ENCODE measurements around the gene WDR5. TPM values are rescaled to one million over a fixed set of nuclear protein-coding genes. Genes with fewer than 3 reads are reported as not detected.

Gene WDR5
- total and polyA plus RNA-seq, 2 donors (not counting 1 experiment from before 2014, with no cell fraction given): 15.5 to 26.0 TPM

DNA sequence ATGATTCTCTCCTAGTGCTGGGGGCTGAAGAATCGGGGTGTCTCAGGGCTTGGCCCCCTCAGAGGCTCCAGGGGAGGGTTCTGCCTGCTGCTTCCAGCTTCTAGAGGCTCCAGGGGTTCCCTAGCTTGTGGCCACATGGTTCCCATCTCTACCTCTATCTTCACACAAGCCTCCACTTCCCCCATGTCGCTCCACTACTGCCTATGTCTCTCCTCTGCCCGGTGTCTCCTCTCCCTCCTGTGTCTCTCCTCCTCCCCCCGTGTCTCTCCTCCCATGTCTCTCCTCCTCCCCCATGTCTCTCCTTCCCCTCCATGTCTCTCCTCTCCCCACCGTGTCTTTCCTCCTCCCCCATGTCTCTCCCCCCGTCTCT lies 40.7 kb downstream of the WDR5 start:
- Histone ChIP-seq H3K9ac (ENCODE audit: insufficient read depth, low read length) (no peak overlapping the region), H3K4me1 (ENCODE audit: control insufficient read depth, extremely low read depth, insufficient read depth, low read length) (peaks cover 11% of the 10 kb centered on the region), H3K9me3 (ENCODE audit: control insufficient read depth, insufficient read depth, low read depth, low read length) (no peaks in the 10 kb centered on the region), H3K4me3 (replicated peaks in 1 of 4; ENCODE audit: control extremely low read depth in 1 of 4, insufficient read depth in 1 of 4, low read depth in 3 of 4, low read length in 4 of 4) (no peak overlapping the region), H3K4me2 (ENCODE audit: extremely low read depth, insufficient read depth, low read length) (no peak overlapping the region), H3K79me2 (ENCODE audit: control insufficient read depth, insufficient read depth, low read length) (no peaks in the 10 kb centered on the region), H2AFZ (ENCODE audit: low read length) (no peak overlapping the region), H3K27me3 (ENCODE audit: control insufficient read depth, insufficient read depth, low read length) (peaks cover 11% of the 10 kb centered on the region), H3K27ac (ENCODE audit: insufficient read depth, low read length) (no peak overlapping the region), H3K36me3 (ENCODE audit: control insufficient read depth, insufficient read depth, low read length) (no peaks in the 10 kb centered on the region), H4K20me1 (ENCODE audit: control insufficient read depth, extremely low read depth, insufficient read depth, low read length) (no peaks in the 10 kb centered on the region)
- DNase-seq (ENCODE audit: low read depth in 2 of 2): no peak
- TF ChIP-seq, protein P1, sequence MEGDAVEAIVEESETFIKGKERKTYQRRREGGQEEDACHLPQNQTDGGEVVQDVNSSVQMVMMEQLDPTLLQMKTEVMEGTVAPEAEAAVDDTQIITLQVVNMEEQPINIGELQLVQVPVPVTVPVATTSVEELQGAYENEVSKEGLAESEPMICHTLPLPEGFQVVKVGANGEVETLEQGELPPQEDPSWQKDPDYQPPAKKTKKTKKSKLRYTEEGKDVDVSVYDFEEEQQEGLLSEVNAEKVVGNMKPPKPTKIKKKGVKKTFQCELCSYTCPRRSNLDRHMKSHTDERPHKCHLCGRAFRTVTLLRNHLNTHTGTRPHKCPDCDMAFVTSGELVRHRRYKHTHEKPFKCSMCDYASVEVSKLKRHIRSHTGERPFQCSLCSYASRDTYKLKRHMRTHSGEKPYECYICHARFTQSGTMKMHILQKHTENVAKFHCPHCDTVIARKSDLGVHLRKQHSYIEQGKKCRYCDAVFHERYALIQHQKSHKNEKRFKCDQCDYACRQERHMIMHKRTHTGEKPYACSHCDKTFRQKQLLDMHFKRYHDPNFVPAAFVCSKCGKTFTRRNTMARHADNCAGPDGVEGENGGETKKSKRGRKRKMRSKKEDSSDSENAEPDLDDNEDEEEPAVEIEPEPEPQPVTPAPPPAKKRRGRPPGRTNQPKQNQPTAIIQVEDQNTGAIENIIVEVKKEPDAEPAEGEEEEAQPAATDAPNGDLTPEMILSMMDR (conservative IDR thresholded peaks at IDR 0.05 in 1 of 2, IDR thresholded peaks at IDR 0.05 in 1 of 2; ENCODE audit: low read depth in 1 of 2, low read length in 2 of 2): no peak
- no peak for TF ChIP-seq EZH2 (IDR thresholded peaks at IDR 0.05; ENCODE audit: low read length, missing control alignments)

DNA sequence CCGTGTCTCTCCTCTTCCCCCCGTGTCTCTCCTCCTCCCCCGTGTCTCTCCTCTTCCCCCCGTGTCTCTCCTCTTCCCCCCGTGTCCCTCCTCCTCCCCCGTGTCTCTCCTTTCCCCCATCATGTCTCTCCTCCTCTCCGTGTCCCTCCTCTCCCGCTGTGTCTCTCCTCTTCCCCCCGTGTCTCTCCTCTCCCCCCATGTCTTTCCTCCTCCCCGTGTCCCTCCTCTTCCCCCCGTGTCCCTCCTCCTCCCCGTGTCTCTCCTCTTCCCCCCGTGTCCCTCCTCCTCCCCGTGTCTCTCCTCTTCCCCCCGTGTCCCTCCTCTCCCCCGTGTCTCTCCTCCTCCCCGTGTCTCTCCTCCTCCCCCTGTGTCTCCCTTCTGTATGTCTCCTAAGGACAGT lies 41.3 kb downstream of the WDR5 start:
- no peaks in the 10 kb centered on the region for H4K20me1 ChIP-seq (ENCODE audit: control insufficient read depth, extremely low read depth, insufficient read depth, low read length)
- no peaks in the 10 kb centered on the region for H3K9me3 ChIP-seq (ENCODE audit: control insufficient read depth, insufficient read depth, low read depth, low read length)
- H3K9ac ChIP-seq (ENCODE audit: insufficient read depth, low read length): no peak overlapping the region
- DNase-seq (ENCODE audit: low read depth in 2 of 2): no peak
- H3K27me3 ChIP-seq (ENCODE audit: control insufficient read depth, insufficient read depth, low read length): peaks cover 12% of the 10 kb centered on the region
- no peak overlapping the region for H3K4me3 ChIP-seq (replicated peaks in 1 of 4; ENCODE audit: control extremely low read depth in 1 of 4, insufficient read depth in 1 of 4, low read depth in 3 of 4, low read length in 4 of 4)
- no peak overlapping the region for H3K27ac ChIP-seq (ENCODE audit: insufficient read depth, low read length)
- no peak overlapping the region for H3K4me2 ChIP-seq (ENCODE audit: extremely low read depth, insufficient read depth, low read length)
- H3K36me3 ChIP-seq (ENCODE audit: control insufficient read depth, insufficient read depth, low read length): no peaks in the 10 kb centered on the region
- no peak for TF ChIP-seq EZH2 (IDR thresholded peaks at IDR 0.05; ENCODE audit: low read length, missing control alignments)
- TF ChIP-seq, protein P1 (conservative IDR thresholded peaks at IDR 0.05 in 1 of 2, IDR thresholded peaks at IDR 0.05 in 1 of 2; ENCODE audit: low read depth in 1 of 2, low read length in 2 of 2): no peak
- H3K4me1 ChIP-seq (ENCODE audit: control insufficient read depth, extremely low read depth, insufficient read depth, low read length): peaks cover 7% of the 10 kb centered on the region
- H2AFZ ChIP-seq (ENCODE audit: low read length): no peak overlapping the region
- H3K79me2 ChIP-seq (ENCODE audit: control insufficient read depth, insufficient read depth, low read length): no peaks in the 10 kb centered on the region

DNA sequence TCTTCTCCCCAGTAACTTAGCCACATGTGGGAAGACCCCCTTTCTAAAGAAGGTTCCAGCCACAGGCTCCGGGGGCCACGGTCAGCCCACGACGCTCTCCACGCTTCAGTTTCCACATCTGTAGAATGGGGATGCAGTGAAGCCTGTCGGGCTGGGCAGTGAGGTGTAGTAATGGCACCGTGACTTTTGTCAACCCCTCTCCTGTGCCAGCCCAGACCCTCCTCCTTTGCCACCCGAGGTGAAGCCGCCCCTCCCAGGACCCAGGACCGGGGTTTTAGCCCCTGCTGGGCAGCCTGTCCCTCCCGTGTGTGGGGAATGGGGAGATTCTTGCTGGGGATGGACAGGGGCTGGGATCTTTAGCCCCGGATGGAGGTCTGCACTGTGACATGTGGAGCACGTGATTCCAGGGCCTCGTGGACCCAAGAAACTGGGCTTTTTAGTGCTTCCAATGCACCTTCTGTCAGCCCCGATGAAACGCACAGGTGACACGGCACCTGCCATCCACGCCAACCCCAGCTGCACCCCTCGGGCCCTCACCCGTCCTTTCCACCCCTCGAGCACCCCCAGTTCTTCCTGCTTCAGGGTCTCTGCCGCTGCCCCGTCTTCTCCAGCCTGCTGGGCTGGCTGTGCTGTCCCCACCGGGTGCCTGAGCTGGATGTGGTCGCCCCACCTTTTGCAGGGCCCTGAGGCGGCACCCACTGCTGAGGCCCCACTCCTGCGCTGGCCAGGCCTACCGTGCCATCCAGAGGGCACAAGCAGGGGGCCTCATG lies 41.9 kb downstream of the WDR5 start:
- TF ChIP-seq, protein P1 (conservative IDR thresholded peaks at IDR 0.05 in 1 of 2, IDR thresholded peaks at IDR 0.05 in 1 of 2; ENCODE audit: low read depth in 1 of 2, low read length in 2 of 2): no peak
- no peak for TF ChIP-seq EZH2 (IDR thresholded peaks at IDR 0.05; ENCODE audit: low read length, missing control alignments)

More for the DNA sequence above, 41.9 kb downstream of the WDR5 start:
- Histone ChIP-seq H3K9me3 (ENCODE audit: control insufficient read depth, insufficient read depth, low read depth, low read length) (no peaks in the 10 kb centered on the region), H3K4me1 (ENCODE audit: control insufficient read depth, extremely low read depth, insufficient read depth, low read length) (peaks cover 5% of the 10 kb centered on the region), H3K79me2 (ENCODE audit: control insufficient read depth, insufficient read depth, low read length) (no peaks in the 10 kb centered on the region), H3K27me3 (ENCODE audit: control insufficient read depth, insufficient read depth, low read length) (peaks cover 12% of the 10 kb centered on the region), H3K36me3 (ENCODE audit: control insufficient read depth, insufficient read depth, low read length) (no peaks in the 10 kb centered on the region), H3K9ac (ENCODE audit: insufficient read depth, low read length) (no peak overlapping the region), H3K4me3 (replicated peaks in 1 of 4; ENCODE audit: control extremely low read depth in 1 of 4, insufficient read depth in 1 of 4, low read depth in 3 of 4, low read length in 4 of 4) (no peak overlapping the region), H2AFZ (ENCODE audit: low read length) (no peak overlapping the region), H3K27ac (ENCODE audit: insufficient read depth, low read length) (no peak overlapping the region), H3K4me2 (ENCODE audit: extremely low read depth, insufficient read depth, low read length) (no peak overlapping the region), H4K20me1 (ENCODE audit: control insufficient read depth, extremely low read depth, insufficient read depth, low read length) (no peaks in the 10 kb centered on the region)
- DNase-seq (ENCODE audit: low read depth in 2 of 2): no peak
